KMS-11 (cell line): ENCODE data around the gene FAM135A.

ENCODE experiments used
- H2AFZ ChIP-seq: fragments of 200-600 bp; sonication (generic); 2 replicates; pipeline ENCODE4 v1.6.1; 2016; ENCODE audit warnings: antibody characterized with exemption, mixed run types, low read depth
- H3K27ac ChIP-seq: fragments of 200-600 bp; sonication (generic); 2 replicates; pipeline ENCODE4 v1.6.1; 2016; ENCODE audit warnings: mild to moderate bottlenecking, mixed run types
- H3K27me3 ChIP-seq: fragments of 200-600 bp; sonication (generic); 2 replicates; pipeline ENCODE4 v1.6.1; 2017; ENCODE audit warnings: mild to moderate bottlenecking, low read depth, mixed run types, moderate library complexity; ENCODE audit not compliant: insufficient read depth
- H3K36me3 ChIP-seq: fragments of 200-600 bp; sonication (generic); 2 replicates; pipeline ENCODE4 v1.6.1; 2017; ENCODE audit warnings: mild to moderate bottlenecking, mixed run types; ENCODE audit not compliant: insufficient read depth
- H3K4me1 ChIP-seq: fragments of 200-600 bp; sonication (generic); 2 replicates; pipeline ENCODE4 v1.6.1; 2016; ENCODE audit warnings: mild to moderate bottlenecking, low read depth, mixed run types; ENCODE audit not compliant: poor library complexity, severe bottlenecking
- H3K4me2 ChIP-seq: fragments of 200-600 bp; sonication (generic); 2 replicates; pipeline ENCODE4 v1.7.0; 2016; ENCODE audit warnings: mild to moderate bottlenecking, mixed run types
- H3K4me3 ChIP-seq: fragments of 200-600 bp; sonication (generic); IDR thresholded peaks from 2 replicates; pipeline ENCODE4 v1.6.1; 2017; ENCODE audit warnings: low read depth, low read length, mixed read lengths; ENCODE audit not compliant: insufficient read depth
- H3K79me2 ChIP-seq: fragments of 200-600 bp; sonication (generic); 2 replicates; pipeline ENCODE4 v1.6.1; 2016; ENCODE audit warnings: low read depth, mixed run types; ENCODE audit not compliant: insufficient read depth
- H3K9ac ChIP-seq: fragments of 200-600 bp; sonication (generic); 2 replicates; pipeline ENCODE4 v1.6.1; 2016; ENCODE audit warnings: mild to moderate bottlenecking, mixed run types
- H4K20me1 ChIP-seq: fragments of 200-600 bp; sonication (generic); 2 replicates; pipeline ENCODE4 v1.6.1; 2016; ENCODE audit warnings: mild to moderate bottlenecking, mixed run types; ENCODE audit not compliant: insufficient read depth
- TF ChIP-seq, protein P1 (sequence below): fragments of 200-600 bp; sonication (generic); conservative IDR thresholded peaks from 2 replicates; pipeline ENCODE4 v1.6.1; 2017; ENCODE audit warnings: low read depth, mild to moderate bottlenecking, antibody characterized with exemption, low read length, moderate library complexity, mixed read lengths

The FAM135A gene

DNA sequence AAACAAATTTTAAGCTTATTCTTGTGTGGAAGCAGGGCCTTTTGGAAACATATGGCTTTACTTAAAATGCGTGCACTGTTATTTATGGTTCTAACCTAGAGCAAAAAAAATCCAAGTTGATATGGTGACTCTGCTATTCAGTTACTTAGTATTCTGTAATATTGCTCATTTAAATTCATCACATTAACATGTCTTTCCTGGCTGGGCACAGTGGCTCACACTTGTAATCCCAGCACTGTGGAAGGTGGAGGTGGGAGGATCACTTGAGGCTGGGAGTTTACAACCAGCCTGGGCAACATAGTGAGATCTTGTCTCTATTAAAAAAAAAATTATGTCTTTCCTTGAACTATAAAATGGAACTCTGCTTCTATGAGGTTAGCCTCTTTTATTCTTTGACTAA is 95.6 kb downstream of the FAM135A start:
- TF ChIP-seq, protein P1, sequence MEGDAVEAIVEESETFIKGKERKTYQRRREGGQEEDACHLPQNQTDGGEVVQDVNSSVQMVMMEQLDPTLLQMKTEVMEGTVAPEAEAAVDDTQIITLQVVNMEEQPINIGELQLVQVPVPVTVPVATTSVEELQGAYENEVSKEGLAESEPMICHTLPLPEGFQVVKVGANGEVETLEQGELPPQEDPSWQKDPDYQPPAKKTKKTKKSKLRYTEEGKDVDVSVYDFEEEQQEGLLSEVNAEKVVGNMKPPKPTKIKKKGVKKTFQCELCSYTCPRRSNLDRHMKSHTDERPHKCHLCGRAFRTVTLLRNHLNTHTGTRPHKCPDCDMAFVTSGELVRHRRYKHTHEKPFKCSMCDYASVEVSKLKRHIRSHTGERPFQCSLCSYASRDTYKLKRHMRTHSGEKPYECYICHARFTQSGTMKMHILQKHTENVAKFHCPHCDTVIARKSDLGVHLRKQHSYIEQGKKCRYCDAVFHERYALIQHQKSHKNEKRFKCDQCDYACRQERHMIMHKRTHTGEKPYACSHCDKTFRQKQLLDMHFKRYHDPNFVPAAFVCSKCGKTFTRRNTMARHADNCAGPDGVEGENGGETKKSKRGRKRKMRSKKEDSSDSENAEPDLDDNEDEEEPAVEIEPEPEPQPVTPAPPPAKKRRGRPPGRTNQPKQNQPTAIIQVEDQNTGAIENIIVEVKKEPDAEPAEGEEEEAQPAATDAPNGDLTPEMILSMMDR = no peak
- no peaks in the 10 kb centered on the region for H3K4me1 ChIP-seq
- H3K27me3 ChIP-seq = no peaks in the 10 kb centered on the region
- H3K27ac ChIP-seq = no peak overlapping the region
- no peaks in the 10 kb centered on the region for H4K20me1 ChIP-seq
- H3K4me2 ChIP-seq = no peak overlapping the region
- no peak overlapping the region for H3K4me3 ChIP-seq
- H3K79me2 ChIP-seq = no peaks in the 10 kb centered on the region
- H2AFZ ChIP-seq = no peak overlapping the region
- H3K9ac ChIP-seq = no peak overlapping the region
- H3K36me3 ChIP-seq = no peaks in the 10 kb centered on the region

DNA sequence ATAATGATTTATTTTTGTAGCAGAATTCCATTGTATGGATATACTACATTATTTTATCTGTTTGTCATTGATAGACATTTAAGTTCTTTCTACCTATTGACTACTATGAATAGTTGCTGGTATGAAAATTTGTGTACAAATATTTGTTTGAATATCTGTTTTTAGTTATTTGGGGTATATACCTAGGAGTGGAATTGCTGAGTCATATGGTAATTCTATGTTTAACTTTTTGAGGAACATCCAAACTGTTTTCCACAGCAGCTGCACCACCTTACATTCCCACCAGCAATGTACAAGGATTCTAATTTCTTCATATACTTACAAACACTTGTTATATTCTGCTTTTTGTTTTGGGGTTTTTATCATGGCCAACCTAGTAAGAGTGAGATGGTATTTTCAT is 97.3 kb downstream of the FAM135A start:
- Histone ChIP-seq H3K36me3 (no peaks in the 10 kb centered on the region), H3K4me3 (no peak overlapping the region), H4K20me1 (no peaks in the 10 kb centered on the region), H3K27ac (no peak overlapping the region), H3K27me3 (no peaks in the 10 kb centered on the region), H2AFZ (no peak overlapping the region), H3K79me2 (no peaks in the 10 kb centered on the region), H3K4me2 (no peak overlapping the region), H3K4me1 (no peaks in the 10 kb centered on the region), H3K9ac (no peak overlapping the region)
- TF ChIP-seq, protein P1 = no peak

DNA sequence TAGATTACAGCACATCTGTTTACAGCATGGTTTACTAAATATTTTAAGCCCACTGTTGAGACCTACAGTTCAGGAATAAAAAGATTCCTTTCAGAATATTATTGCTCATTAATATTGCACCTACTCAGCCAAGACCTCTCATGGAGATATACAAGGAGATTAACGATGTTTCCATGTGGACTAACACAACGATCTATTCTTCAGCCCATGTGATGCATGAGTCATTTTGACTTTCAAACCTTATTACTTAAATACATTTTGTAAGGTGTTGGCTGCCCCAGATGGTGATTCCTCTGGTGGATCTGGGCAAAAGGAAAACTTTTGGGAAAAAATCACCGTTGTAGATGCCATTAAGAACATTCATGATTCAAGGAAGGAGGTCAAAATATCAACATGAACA is 105.4 kb downstream of the FAM135A start:
- H4K20me1 ChIP-seq = no peaks in the 10 kb centered on the region
- H3K9ac ChIP-seq = no peak overlapping the region
- H3K27me3 ChIP-seq = no peaks in the 10 kb centered on the region
- H3K4me3 ChIP-seq = no peak overlapping the region
- H3K36me3 ChIP-seq = no peaks in the 10 kb centered on the region
- no peak overlapping the region for H3K4me2 ChIP-seq
- no peak overlapping the region for H2AFZ ChIP-seq
- H3K27ac ChIP-seq = no peak overlapping the region
- H3K79me2 ChIP-seq = no peaks in the 10 kb centered on the region
- TF ChIP-seq, protein P1 = no peak
- no peaks in the 10 kb centered on the region for H3K4me1 ChIP-seq

DNA sequence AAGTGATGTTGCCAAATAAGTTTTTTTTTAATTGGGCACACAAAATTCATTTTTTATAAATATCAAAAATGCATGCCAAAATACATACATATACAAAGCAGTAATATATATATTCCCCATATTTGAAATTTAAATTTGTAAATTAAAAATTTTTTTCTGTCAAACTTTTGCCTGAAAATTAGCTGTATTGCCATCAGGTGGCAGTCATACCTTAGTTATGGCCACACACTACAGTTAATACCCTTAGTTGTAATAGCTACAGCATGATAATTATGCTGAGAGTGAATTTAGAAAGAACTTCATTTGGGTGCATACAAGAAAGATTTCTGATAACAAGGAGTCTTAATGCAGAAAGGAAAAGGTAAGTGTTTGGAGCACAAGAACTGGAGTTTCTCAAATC is 107.3 kb downstream of the FAM135A start:
- Histone ChIP-seq H3K4me3 (no peak overlapping the region), H3K4me2 (no peak overlapping the region), H3K79me2 (no peaks in the 10 kb centered on the region), H4K20me1 (no peaks in the 10 kb centered on the region), H3K4me1 (no peaks in the 10 kb centered on the region), H2AFZ (no peak overlapping the region), H3K9ac (no peak overlapping the region), H3K36me3 (no peaks in the 10 kb centered on the region), H3K27ac (no peak overlapping the region), H3K27me3 (no peaks in the 10 kb centered on the region)
- TF ChIP-seq, protein P1 = peak; percentile 55; the same call in 1 of the 2 replicates
